ENCODE data around the gene HRCT1.
"Not testable (repeated sequence)": the region's sequence is repeated elsewhere in the genome, so short reads cannot be mapped to it uniquely, and the experiment has no call there.

HRCT1 gene

DNA sequence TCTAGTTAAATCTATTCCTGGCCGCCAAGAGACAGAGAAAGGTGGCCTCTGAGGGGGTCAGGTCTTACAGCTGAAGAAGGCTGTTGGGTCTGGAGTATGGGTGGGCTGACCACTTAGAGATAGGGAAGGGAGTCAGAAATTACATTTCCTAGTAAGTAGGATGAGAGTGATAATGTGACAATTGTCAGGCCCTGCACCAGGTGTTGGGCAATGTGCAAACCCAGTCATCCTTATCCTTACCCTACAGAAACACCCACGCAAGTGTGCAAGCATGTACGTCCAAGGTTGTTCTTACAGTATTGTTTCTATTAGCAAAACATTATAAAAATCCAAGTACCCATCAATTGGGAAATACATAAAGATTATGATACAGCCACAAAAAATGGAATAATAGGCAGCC, 12.8 kb downstream of the HRCT1 start:
- no peak for DNase-seq (ENCODE audit: low read depth)

- no peak for DNase-seq (ENCODE audit: low read depth)
These were observed 13.4 kb downstream of the HRCT1 start for GRCh38 chr9:35919212-35920008.

GRCh38 chr9:35920051-35920620, 14.1 kb downstream of the HRCT1 start:
- DNase-seq (ENCODE audit: low read depth), result no peak

GRCh38 chr9:35923598-35923926, 17.6 kb downstream of the HRCT1 start:
- no peak for DNase-seq (ENCODE audit: low read depth)

- DNase-seq (ENCODE audit: low read depth), result no peak
These were observed 18.1 kb downstream of the HRCT1 start for GRCh38 chr9:35923927-35924763.

DNA sequence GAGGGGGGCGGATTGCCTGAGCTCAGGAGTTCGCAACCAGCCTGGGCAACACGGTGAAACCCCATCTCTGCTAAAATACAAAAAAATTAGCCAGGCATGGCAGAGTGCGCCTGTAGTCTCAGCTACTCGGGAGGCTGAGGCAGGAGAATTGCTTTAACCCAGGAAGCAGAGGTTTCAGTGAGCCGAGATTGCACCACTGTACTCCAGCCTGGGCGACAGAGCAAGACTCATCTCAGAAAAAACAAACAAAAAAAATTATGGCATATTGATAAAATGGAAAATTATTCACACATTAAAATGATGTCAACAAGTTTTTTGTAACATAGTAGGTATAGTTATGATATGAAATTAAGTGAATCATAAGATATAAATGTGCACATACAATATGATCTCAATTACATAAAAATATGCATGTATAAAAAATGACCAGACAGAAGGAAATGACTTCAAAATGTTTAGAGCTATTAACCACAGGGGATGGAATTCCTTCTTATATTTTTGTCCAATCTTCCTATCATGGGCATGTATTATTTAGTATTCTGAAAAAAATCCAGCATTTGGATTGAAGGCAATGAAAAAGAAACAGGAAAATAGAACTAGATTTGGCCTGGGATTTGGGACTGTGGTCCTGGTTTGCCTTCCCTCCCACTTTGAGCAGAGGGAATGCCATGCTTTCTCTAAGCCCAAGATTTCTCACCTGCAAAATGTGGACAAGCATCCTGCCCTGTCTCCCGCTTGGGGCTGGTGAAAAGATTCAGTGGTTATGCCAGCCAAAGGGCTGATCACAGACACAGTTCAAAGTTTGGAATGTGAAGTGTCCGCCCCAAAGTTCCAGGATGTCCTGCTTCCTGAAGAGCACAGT, 22.8 kb downstream of the HRCT1 start:
- DNase-seq (ENCODE audit: low read depth), result no peak

DNA sequence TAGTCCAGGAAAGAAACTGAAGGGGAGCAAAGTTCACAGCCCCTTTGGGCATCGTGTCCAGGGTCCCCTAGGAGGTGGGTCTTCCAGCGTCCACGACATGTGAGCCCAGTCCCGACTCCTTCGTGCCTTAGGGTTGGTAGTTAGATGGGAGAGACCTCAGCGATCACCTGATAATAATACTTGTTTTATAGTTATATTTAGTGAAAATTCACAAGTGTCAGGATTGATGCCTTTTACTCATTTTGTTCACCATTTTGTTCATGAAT, 23.4 kb downstream of the HRCT1 start:
- DNase-seq (ENCODE audit: low read depth), result no peak

DNA sequence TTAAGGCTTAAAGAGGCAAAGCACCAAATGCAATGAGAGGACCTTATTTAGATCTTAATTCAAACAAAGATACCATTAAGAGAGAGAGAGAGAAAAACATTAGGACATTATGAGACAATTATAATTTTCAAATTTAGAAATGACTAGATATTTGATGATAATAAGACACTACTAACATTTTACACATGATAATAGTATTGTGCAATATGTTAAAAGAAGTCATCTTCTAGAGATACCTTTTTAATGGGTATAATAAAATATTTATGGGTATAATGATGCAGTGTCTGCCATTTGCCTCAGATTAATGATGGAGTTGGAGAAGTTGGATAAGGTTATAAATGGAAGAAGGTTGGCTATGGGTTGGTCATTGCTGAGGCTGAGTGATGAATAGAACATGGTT, 24.5 kb downstream of the HRCT1 start:
- DNase-seq (ENCODE audit: low read depth), result no peak

DNA sequence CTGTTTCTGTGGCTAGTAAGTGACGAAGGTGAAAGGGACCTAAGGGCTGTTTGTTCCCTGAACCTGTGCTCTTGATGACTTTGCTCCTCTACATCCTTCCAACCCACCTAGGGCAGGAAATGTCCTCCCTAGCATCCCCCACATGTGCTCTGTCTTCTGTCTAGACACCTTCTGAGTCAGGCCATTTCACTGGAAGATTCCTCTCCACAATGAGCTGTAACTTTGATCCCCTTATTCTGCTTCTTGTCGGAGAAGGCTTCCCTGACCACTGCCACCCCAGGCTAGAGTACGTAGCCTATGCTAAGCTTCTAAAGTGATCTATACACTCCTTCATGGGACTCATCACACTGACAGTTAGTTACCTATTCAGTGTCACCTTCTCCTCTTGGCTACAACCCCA, 25.0 kb downstream of the HRCT1 start:
- DNase-seq (ENCODE audit: low read depth), result no peak

DNA sequence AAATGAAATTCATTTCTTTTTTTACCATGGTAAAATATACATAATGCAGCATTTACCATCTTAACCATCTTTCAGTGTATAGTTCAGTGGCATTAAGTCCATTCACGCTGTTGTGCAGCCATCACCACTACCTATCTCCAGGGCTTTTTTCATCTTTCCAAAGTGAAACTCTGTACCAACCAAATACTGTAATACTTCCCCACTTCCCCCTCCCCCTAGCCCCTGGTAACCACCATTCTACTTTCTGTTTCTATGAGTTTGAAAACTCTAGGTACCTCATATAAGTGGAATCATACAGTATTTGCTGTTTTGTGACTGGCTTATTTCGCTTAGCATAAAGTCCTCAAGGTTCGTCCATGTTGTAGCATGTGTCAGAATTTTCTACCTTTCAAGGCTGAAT, 26.7 kb downstream of the HRCT1 start:
- DNase-seq (ENCODE audit: low read depth), result no peak

DNA sequence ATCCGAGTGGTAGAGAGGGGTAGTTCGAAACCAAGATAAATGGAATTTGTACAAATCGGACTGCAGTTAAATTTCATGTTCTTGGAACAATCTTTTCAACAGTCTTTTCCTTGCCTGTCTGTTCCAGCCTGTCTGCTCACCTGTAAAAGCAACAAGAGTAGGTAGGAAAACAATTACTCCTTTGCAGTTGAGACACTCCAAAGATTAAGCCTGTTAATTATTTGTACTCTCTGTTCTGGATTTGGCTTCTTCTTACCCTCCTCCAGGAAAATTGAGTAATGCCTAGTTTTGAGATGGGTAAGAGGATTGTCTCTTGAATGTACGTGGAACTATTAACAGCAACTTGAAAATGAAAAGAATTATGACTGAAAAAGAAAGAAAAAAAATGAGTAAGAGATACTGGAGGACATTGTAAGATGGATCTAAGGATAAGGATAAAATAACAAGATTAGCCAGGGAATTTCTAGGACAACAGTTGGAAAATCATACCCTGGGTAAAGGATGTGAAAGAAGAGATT, 27.6 kb downstream of the HRCT1 start:
- DNase-seq (ENCODE audit: low read depth), result no peak

- DNase-seq (ENCODE audit: low read depth), result not testable (repeated sequence)
These were observed 28.1 kb downstream of the HRCT1 start for GRCh38 chr9:35934069-35934468.

- DNase-seq (ENCODE audit: low read depth), result no peak
These were observed 29.3 kb downstream of the HRCT1 start for GRCh38 chr9:35935261-35935660.

DNA sequence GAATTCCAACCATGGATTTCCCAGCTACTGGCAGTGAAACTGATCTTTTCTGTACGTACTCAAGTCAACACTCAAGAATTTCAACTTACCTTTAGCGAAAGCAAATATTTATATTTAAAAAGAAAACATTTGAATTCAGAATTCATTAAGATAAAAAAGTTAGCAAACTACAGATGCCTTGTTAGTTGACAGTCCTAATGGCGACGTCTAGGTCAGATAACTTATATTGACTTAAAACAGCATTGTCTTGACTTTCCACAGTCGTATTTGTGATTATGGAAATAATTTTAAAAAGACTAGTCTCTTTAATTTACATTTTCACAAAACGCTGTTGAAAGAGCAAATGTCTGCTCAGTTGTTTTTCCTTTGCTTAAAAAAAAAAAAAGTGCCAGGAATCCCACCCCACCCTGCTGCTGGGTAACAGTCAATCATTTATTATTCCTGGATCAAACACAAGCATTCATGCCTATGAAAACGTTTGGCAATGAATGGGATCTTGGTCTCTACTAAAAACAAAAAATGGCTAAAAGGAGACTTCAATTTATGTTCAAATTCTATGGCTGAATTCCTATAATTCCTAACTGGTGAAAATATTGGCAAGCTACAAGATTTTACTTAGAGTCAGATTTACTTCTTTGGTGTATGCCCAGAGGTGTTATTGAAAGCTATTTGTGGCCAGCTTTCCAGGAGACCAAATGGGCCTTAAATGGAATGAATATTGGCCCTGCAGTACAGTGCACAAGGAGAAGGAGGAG, 29.9 kb downstream of the HRCT1 start:
- DNase-seq (ENCODE audit: low read depth), result no peak

- no peak for DNase-seq (ENCODE audit: low read depth)
These were observed 31.2 kb downstream of the HRCT1 start for GRCh38 chr9:35937227-35937626.

- no peak for DNase-seq (ENCODE audit: low read depth)
These were observed 32.7 kb downstream of the HRCT1 start for GRCh38 chr9:35938474-35939356.

GRCh38 chr9:35939679-35940250, 33.8 kb downstream of the HRCT1 start:
- DNase-seq (ENCODE audit: low read depth), result no peak

- no peak for DNase-seq (ENCODE audit: low read depth)
These were observed 34.7 kb downstream of the HRCT1 start for GRCh38 chr9:35940458-35941407.

- no peak for DNase-seq (ENCODE audit: low read depth)
These were observed 36.3 kb downstream of the HRCT1 start for GRCh38 chr9:35942286-35942685.
